ENCODE results near the gene JARID2.

The JARID2 gene

DNA sequence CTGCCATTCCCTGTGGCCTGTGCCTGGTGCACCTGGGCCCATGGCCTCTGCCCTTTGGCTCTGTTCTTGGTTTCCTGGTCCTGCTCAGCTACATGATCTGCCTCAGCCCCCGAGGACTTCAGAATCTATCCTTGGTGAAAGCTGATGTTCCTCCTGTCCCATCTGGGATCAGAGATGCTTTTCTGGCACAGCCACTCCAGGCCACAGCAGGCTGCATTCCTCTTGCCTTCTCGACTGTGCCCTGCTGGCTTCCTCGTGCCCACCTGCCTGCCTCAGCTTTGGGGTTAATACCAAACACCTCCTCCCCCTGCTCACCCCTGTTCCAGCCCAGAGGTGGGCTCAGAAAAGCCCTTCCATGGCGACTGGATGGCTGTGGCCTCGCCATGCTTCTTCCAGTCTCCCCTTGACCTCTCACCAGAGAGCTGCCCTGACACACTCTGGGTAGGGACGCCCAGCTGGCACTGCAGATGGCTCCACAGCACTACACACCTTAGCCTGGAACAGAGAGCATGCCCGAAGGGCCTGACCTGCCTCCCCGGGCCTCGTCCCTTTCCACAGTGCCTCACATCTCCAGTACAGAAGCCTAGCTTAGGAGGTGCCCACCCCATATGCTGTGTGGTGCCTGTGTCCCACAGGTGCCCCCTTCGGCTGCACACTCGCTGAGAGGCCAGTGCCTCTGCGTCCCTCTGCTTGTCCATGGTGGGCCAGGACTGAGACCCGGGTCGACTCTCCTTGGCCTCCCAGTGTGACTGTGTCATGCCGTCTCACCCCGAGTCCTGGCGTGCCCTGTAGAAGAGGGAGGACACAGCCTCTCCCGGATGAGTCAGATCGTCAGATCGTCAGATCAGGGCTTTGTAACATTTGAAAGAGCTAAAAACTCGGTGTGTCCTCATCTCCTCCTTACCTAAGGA, 268.2 kb downstream of the JARID2 start:
- no peaks in the 10 kb centered on the region for H3K27me3 ChIP-seq (replicated peaks; ENCODE audit: control insufficient read depth, insufficient read depth, low read length)
- H3K4me3 ChIP-seq (ENCODE audit: low read length) = no peak overlapping the region
- DNase-seq (ENCODE audit: low read depth) = no peak
- peaks cover 14% of the 10 kb centered on the region for H3K4me1 ChIP-seq (ENCODE audit: control insufficient read depth, insufficient read depth, low read length)
- no peaks in the 10 kb centered on the region for H3K9me3 ChIP-seq (ENCODE audit: control insufficient read depth, low read length)
- H3K9ac ChIP-seq (ENCODE audit: low read length) = no peak overlapping the region
- peaks cover 70% of the 10 kb centered on the region for H3K36me3 ChIP-seq (ENCODE audit: control insufficient read depth, insufficient read depth, low read length, severe bottlenecking)

DNA sequence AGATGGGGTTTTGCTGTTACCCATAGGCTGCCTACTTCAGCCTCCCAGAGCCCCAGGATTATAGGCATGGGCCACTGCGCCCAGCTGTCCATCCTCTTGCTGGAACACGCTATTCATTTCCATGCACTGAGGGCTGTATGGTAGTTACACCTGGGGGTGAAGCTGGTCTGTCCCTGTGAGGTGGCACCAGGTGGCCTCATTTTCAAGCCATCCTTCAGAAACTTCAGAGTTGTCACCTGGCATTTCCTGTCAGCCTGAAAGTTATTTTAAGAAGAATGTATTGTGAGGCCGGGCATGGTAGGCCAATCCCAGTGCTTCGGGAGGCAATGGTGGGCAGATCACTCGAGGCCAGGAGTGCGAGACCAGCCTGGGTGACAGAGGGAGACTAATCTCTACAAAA, 269.4 kb downstream of the JARID2 start:
- Histone ChIP-seq H3K9me3 (ENCODE audit: control insufficient read depth, low read length) (no peaks in the 10 kb centered on the region), H3K9ac (ENCODE audit: low read length) (no peak overlapping the region), H3K36me3 (ENCODE audit: control insufficient read depth, insufficient read depth, low read length, severe bottlenecking) (peaks cover 77% of the 10 kb centered on the region), H3K27me3 (replicated peaks; ENCODE audit: control insufficient read depth, insufficient read depth, low read length) (no peaks in the 10 kb centered on the region), H3K4me3 (ENCODE audit: low read length) (no peak overlapping the region), H3K4me1 (ENCODE audit: control insufficient read depth, insufficient read depth, low read length) (peaks cover 14% of the 10 kb centered on the region)
- DNase-seq (ENCODE audit: low read depth) = no peak

DNA sequence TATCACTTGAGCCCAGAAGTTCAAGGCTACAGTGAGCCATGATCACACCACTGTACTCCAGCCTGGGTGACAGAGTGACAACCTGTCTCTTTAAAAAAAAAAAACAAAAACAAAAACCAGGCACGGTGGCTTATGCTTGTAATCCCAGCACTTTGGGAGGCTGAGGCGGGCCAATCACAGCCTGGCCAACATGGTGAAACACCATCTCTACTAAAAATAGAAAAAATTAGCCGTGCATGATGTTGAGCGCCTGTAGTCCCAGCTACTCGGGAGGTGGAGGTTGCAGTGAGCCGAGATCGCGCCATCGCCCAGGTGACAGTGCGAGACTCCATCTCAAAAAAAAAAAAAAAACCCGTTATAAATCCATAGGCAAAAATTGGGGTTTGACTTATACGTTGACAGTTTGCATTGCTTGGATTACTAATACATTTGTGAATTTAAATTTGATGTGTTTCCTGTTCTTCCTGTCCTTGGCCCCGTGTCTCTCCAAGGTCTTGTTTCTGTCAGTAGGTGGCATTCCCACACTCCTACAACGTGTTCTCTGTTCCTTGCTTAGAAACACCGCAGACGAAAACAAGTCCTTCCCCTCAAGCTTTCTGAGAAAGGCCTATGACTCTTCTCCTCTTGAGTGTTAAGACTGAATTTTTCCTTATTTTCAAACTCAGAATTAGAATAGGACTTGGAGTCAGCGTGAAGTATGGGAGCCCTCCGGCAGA, 269.9 kb downstream of the JARID2 start:
- no peak overlapping the region for H3K4me3 ChIP-seq (ENCODE audit: low read length)
- DNase-seq (ENCODE audit: low read depth) = no peak
- peaks cover 14% of the 10 kb centered on the region for H3K4me1 ChIP-seq (ENCODE audit: control insufficient read depth, insufficient read depth, low read length)
- no peak overlapping the region for H3K9ac ChIP-seq (ENCODE audit: low read length)
- H3K9me3 ChIP-seq (ENCODE audit: control insufficient read depth, low read length) = no peaks in the 10 kb centered on the region
- no peaks in the 10 kb centered on the region for H3K27me3 ChIP-seq (replicated peaks; ENCODE audit: control insufficient read depth, insufficient read depth, low read length)
- H3K36me3 ChIP-seq (ENCODE audit: control insufficient read depth, insufficient read depth, low read length, severe bottlenecking) = peaks cover 83% of the 10 kb centered on the region

DNA sequence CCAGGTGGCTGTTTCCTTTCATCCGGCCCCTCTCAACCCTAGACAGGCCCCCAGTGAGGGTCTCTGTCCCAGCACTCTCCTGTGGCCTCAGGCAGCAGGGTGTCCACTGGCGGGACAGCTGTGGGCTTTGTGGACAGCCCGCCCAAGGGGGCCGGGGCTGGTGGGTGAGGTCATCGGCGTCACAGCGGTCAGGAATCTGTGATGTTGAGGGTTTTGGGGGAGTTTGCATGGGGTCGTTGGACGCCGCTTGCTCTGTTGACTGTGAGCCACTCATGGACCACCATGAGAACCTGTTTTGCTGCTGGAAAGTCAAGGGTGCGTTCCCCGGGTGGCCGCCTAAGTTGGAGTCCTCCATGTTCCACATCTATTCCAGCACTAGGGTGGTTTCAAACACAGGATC, 270.5 kb downstream of the JARID2 start:
- H3K9ac ChIP-seq (ENCODE audit: low read length) = no peak overlapping the region
- H3K4me3 ChIP-seq (ENCODE audit: low read length) = no peak overlapping the region
- H3K4me1 ChIP-seq (ENCODE audit: control insufficient read depth, insufficient read depth, low read length) = peaks cover 15% of the 10 kb centered on the region
- H3K27me3 ChIP-seq (replicated peaks; ENCODE audit: control insufficient read depth, insufficient read depth, low read length) = no peaks in the 10 kb centered on the region
- no peaks in the 10 kb centered on the region for H3K9me3 ChIP-seq (ENCODE audit: control insufficient read depth, low read length)
- DNase-seq (ENCODE audit: low read depth) = no peak
- peaks cover 81% of the 10 kb centered on the region for H3K36me3 ChIP-seq (ENCODE audit: control insufficient read depth, insufficient read depth, low read length, severe bottlenecking)

DNA sequence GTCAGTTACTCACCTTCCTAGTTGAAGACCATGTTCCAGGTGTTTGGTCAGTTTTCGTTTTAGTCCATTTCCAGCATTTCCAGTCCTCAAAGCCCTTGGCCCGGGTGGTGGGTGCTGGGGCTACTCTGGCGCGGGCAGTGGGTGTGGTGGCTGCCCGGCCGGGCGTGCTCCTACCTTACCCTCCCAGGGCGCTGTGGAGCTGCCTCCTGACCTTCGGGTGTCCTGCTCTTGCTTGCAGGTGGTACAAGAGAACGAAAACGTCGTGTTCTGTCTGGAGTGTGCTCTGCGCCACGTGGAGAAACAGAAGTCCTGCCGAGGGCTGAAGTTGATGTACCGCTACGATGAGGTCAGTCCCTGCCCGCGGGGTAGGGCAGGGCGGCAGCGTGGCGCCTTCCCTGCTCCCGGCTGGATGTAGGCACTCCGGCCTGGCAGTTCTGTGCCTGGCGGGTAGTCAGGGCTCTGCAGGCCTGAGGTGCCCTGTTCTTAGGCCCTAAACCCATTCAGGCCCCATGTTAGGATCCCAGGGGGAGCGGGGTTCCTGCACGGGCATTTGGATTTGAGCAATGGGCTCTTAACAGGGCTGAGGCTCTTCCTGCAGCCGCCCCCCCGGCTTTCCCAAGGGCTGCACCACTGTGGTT, 271.2 kb downstream of the JARID2 start:
- Histone ChIP-seq H3K4me1 (ENCODE audit: control insufficient read depth, insufficient read depth, low read length) (peaks cover 15% of the 10 kb centered on the region), H3K27me3 (replicated peaks; ENCODE audit: control insufficient read depth, insufficient read depth, low read length) (no peaks in the 10 kb centered on the region), H3K36me3 (ENCODE audit: control insufficient read depth, insufficient read depth, low read length, severe bottlenecking) (peaks cover 77% of the 10 kb centered on the region), H3K9ac (ENCODE audit: low read length) (no peak overlapping the region), H3K9me3 (ENCODE audit: control insufficient read depth, low read length) (no peaks in the 10 kb centered on the region), H3K4me3 (ENCODE audit: low read length) (no peak overlapping the region)
- DNase-seq (ENCODE audit: low read depth) = no peak

DNA sequence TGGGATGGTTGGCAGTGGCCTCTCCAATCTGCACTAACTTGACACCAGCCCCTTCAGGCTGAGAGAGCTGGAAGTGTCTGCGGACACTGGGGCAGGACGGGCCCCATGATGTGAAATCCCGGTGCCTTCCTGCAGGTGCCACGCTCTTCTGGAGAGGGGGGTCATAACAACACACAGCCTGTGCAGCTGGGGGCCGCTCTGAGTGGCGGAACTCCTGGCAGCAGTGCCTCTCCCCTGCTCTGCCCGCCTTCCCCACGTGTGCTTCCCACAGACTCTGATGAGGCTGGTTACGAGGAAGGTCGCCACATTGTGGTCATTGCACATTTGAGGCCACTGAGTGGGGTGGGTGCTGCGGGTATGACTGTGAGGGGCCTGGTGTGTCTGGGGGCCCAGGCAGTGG, 271.7 kb downstream of the JARID2 start:
- H3K4me3 ChIP-seq (ENCODE audit: low read length) = no peak overlapping the region
- no peaks in the 10 kb centered on the region for H3K9me3 ChIP-seq (ENCODE audit: control insufficient read depth, low read length)
- no peak overlapping the region for H3K9ac ChIP-seq (ENCODE audit: low read length)
- no peaks in the 10 kb centered on the region for H3K27me3 ChIP-seq (replicated peaks; ENCODE audit: control insufficient read depth, insufficient read depth, low read length)
- no peak for DNase-seq (ENCODE audit: low read depth)
- peaks cover 11% of the 10 kb centered on the region for H3K4me1 ChIP-seq (ENCODE audit: control insufficient read depth, insufficient read depth, low read length)
- H3K36me3 ChIP-seq (ENCODE audit: control insufficient read depth, insufficient read depth, low read length, severe bottlenecking) = peaks cover 76% of the 10 kb centered on the region

DNA sequence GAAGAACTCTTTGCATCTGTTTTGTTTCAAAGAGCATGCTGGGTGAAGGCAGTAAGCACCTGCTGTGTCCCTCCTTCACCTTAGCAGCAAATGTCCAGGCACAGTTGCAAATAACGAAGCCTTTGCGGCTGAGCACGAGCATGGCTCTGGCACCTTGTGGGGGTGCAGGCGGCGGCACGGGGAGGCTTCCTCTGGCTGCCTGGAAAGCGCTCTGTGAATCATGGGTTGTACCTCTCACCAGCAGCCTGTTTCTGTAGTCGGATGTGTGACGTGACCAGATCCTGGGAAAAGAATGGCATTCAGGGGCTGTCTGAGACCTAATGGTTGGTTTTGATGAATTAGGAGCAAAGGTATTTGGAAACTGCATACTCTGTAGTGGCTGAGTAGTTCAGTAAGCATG, 272.2 kb downstream of the JARID2 start:
- H3K36me3 ChIP-seq (ENCODE audit: control insufficient read depth, insufficient read depth, low read length, severe bottlenecking) = peaks cover 76% of the 10 kb centered on the region

DNA sequence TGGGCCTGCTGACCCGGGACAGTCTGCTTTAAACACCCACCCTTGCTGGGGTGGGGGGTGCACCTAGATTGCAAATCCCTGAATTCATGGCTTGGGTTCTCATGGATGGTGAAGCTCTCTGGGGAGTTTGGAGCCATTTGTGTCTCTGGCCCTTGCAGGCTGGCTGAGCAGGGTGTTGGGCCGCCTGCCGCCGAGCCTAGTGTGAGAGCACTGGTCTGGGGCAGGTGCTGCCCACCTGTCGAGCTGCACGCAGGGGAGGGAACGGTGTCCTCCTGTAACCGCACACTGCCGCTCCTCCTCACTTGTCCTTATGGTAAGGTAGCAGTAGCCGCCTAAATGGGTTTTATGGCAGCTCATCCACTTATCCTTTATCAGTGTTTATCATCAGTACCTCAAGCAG, 273.0 kb downstream of the JARID2 start:
- H3K27me3 ChIP-seq (replicated peaks; ENCODE audit: control insufficient read depth, insufficient read depth, low read length) = no peaks in the 10 kb centered on the region
- DNase-seq (ENCODE audit: low read depth) = no peak
- no peaks in the 10 kb centered on the region for H3K9me3 ChIP-seq (ENCODE audit: control insufficient read depth, low read length)
- peaks cover 79% of the 10 kb centered on the region for H3K36me3 ChIP-seq (ENCODE audit: control insufficient read depth, insufficient read depth, low read length, severe bottlenecking)
- H3K9ac ChIP-seq (ENCODE audit: low read length) = no peak overlapping the region
- H3K4me3 ChIP-seq (ENCODE audit: low read length) = no peak overlapping the region
- peaks cover 11% of the 10 kb centered on the region for H3K4me1 ChIP-seq (ENCODE audit: control insufficient read depth, insufficient read depth, low read length)

More for the DNA sequence above, 272.2 kb downstream of the JARID2 start:
- Histone ChIP-seq H3K4me3 (ENCODE audit: low read length) (no peak overlapping the region), H3K9me3 (ENCODE audit: control insufficient read depth, low read length) (no peaks in the 10 kb centered on the region), H3K4me1 (ENCODE audit: control insufficient read depth, insufficient read depth, low read length) (peaks cover 11% of the 10 kb centered on the region), H3K27me3 (replicated peaks; ENCODE audit: control insufficient read depth, insufficient read depth, low read length) (no peaks in the 10 kb centered on the region), H3K9ac (ENCODE audit: low read length) (no peak overlapping the region)
- no peak for DNase-seq (ENCODE audit: low read depth)

DNA sequence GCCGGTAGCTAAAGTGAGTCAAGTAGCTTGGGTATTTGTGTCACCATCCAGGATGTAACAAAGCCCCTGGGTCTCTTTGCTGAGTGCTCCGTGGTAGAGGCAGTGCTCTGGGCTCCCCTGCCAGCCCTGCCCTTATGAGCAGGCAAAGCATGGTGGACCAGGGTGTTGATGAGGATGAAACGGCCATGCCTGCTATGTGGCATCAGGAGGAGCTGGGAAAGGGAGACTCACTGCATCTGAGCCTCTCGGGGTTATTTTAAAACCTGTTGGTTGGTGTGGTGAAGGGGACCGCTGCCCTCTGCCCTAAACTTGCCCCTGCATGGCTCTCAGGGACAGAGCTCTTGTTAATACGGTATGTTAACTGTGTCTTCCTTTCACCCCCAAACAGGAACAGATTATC, 273.8 kb downstream of the JARID2 start:
- Histone ChIP-seq H3K27me3 (replicated peaks; ENCODE audit: control insufficient read depth, insufficient read depth, low read length) (no peaks in the 10 kb centered on the region), H3K9ac (ENCODE audit: low read length) (no peak overlapping the region), H3K4me3 (ENCODE audit: low read length) (no peak overlapping the region), H3K36me3 (ENCODE audit: control insufficient read depth, insufficient read depth, low read length, severe bottlenecking) (peaks cover 79% of the 10 kb centered on the region), H3K4me1 (ENCODE audit: control insufficient read depth, insufficient read depth, low read length) (peaks cover 11% of the 10 kb centered on the region), H3K9me3 (ENCODE audit: control insufficient read depth, low read length) (no peaks in the 10 kb centered on the region)
- DNase-seq (ENCODE audit: low read depth) = no peak

DNA sequence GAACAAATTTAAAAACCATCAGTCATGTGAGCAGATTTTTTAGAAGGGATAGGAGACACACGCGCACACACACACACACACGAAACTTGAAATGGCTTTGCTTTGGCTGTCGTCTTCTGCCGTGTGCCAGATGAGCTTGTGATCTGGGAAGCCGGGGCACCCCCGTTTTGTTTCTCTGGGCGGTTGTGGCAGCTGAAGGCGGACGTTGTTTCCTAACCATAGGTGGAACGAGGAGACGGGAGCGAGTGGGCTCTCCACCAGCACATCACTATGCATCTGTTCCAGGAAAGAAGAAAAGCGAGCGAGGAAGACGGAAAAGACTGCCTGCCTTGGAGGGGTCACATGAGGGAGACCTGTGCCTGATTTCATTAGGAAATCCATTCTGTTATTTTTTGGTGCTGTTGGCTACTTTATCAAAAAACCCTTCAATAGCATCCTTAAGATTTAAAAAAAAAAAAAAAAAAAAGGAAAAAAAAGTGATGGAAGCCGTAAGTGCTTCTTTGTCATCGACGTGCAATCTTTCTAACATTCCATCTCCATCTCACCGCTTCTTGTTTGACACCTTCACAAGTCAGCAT, 274.8 kb downstream of the JARID2 start:
- DNase-seq (ENCODE audit: low read depth) = no peak
- Histone ChIP-seq H3K4me3 (ENCODE audit: low read length) (no peak overlapping the region), H3K9me3 (ENCODE audit: control insufficient read depth, low read length) (no peaks in the 10 kb centered on the region), H3K9ac (ENCODE audit: low read length) (no peak overlapping the region), H3K4me1 (ENCODE audit: control insufficient read depth, insufficient read depth, low read length) (peaks cover 11% of the 10 kb centered on the region), H3K27me3 (replicated peaks; ENCODE audit: control insufficient read depth, insufficient read depth, low read length) (no peaks in the 10 kb centered on the region), H3K36me3 (ENCODE audit: control insufficient read depth, insufficient read depth, low read length, severe bottlenecking) (peaks cover 71% of the 10 kb centered on the region)

DNA sequence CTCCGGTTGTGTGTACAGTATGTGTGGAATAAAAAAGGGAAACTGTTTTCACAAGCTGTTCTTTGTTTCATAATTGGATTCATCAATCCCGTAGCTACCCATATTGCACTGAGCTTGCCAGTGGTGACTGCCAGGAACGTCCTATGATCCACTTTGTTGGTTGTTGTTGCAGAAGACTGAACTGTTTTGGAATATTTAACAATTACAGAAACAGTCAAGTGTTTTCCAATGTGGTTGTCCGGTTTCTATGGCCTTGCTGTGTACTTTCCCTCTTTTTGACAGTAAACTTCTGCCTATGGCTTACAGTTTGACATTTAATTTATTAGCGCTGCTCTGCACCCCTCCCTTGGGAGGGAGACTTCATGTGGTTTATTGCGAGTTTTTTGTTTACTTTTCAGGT, 275.7 kb downstream of the JARID2 start:
- Histone ChIP-seq H3K36me3 (ENCODE audit: control insufficient read depth, insufficient read depth, low read length, severe bottlenecking) (peaks cover 66% of the 10 kb centered on the region), H3K4me1 (ENCODE audit: control insufficient read depth, insufficient read depth, low read length) (peaks cover 11% of the 10 kb centered on the region), H3K27me3 (replicated peaks; ENCODE audit: control insufficient read depth, insufficient read depth, low read length) (no peaks in the 10 kb centered on the region), H3K9me3 (ENCODE audit: control insufficient read depth, low read length) (no peaks in the 10 kb centered on the region), H3K9ac (ENCODE audit: low read length) (no peak overlapping the region), H3K4me3 (ENCODE audit: low read length) (no peak overlapping the region)
- DNase-seq (ENCODE audit: low read depth) = no peak

Measured in adipocyte (in vitro differentiated cells).